ENCODE data around the gene EVC2. TPM values are rescaled to one million over a fixed set of nuclear protein-coding genes. Genes with fewer than 3 reads are reported as not detected.

Gene EVC2
- total RNA-seq, 2 donors from 2014 or later: 0.49 to 0.93 TPM

GRCh38 chr4:5526080-5526846 is 182.1 kb downstream of the EVC2 start:
- Histone ChIP-seq H3K9ac (ENCODE audit: low read depth in 2 of 2, low read length in 2 of 2) (no peak overlapping the region), H3K9me3 (no peaks in the 10 kb centered on the region), H3K36me3 (no peaks in the 10 kb centered on the region), H3K4me3 (no peak overlapping the region), H3K27me3 (no peaks in the 10 kb centered on the region), H3K27ac (no peak overlapping the region), H3K4me1 (no peaks in the 10 kb centered on the region)
- TF ChIP-seq CTCF (IDR thresholded peaks at IDR 0.05): no peak
- intact Hi-C loops (cut with DNase I): no loop called here
- DNase-seq: no peak

GRCh38 chr4:5524446-5525299 is 183.7 kb downstream of the EVC2 start:
- no peaks in the 10 kb centered on the region for H3K9me3 ChIP-seq
- TF ChIP-seq CTCF (IDR thresholded peaks at IDR 0.05): no peak
- H3K27me3 ChIP-seq: no peaks in the 10 kb centered on the region
- no peak overlapping the region for H3K27ac ChIP-seq
- H3K9ac ChIP-seq (ENCODE audit: low read depth in 2 of 2, low read length in 2 of 2): no peak overlapping the region
- DNase-seq: no peak
- H3K36me3 ChIP-seq: no peaks in the 10 kb centered on the region
- H3K4me1 ChIP-seq: no peaks in the 10 kb centered on the region
- intact Hi-C loops (cut with DNase I): no loop called here
- no peak overlapping the region for H3K4me3 ChIP-seq

- H3K27ac ChIP-seq: no peak overlapping the region
- TF ChIP-seq CTCF (IDR thresholded peaks at IDR 0.05): no peak
- H3K27me3 ChIP-seq: no peaks in the 10 kb centered on the region
- H3K4me1 ChIP-seq: no peaks in the 10 kb centered on the region
- H3K9ac ChIP-seq (ENCODE audit: low read depth in 2 of 2, low read length in 2 of 2): no peak overlapping the region
- no peak for DNase-seq
- intact Hi-C loops (cut with DNase I): no loop called here
- no peaks in the 10 kb centered on the region for H3K36me3 ChIP-seq
- H3K4me3 ChIP-seq: no peak overlapping the region
- H3K9me3 ChIP-seq: no peaks in the 10 kb centered on the region
These were observed 191.0 kb downstream of the EVC2 start for GRCh38 chr4:5517372-5517771.

GRCh38 chr4:5515646-5516045 is 192.7 kb downstream of the EVC2 start:
- Histone ChIP-seq H3K4me1 (no peaks in the 10 kb centered on the region), H3K4me3 (no peak overlapping the region), H3K27ac (no peak overlapping the region), H3K9me3 (no peaks in the 10 kb centered on the region), H3K27me3 (no peaks in the 10 kb centered on the region), H3K36me3 (no peaks in the 10 kb centered on the region), H3K9ac (ENCODE audit: low read depth in 2 of 2, low read length in 2 of 2) (no peak overlapping the region)
- no peak for TF ChIP-seq CTCF (IDR thresholded peaks at IDR 0.05)
- DNase-seq: no peak
- intact Hi-C loops (cut with DNase I): no loop called here

Other genes with a start within 250 kb of the EVC2 start
- 1 to 10 TPM; 1.1 to 4.1 TPM for gene EVC, start 2.6 kb upstream of the EVC2 start, total RNA-seq
- gene CRMP1, start 184.5 kb upstream of the EVC2 start, total RNA-seq: 1 to 10 TPM in 1 of 2 donors, under 1 TPM in 1; 0.49 to 1.2 TPM